GM19035 (cell line): ENCODE measurements around the gene LLGL1.

Experiments used
- ATAC-seq: cut with Tn5 transposase; IDR thresholded peaks from one replicate; pipeline ENCODE4 v1.9.1; 2021; ENCODE audit not compliant: unreplicated experiment

The LLGL1 gene

GRCh38 chr17:18225121-18225641 is at the start of gene LLGL1:
TSS of gene LLGL1 (plus strand) at chr17:18225635. CDS start at chr17:18225683, 48 bp downstream.
- ATAC-seq: peak; percentile 86

DNA sequence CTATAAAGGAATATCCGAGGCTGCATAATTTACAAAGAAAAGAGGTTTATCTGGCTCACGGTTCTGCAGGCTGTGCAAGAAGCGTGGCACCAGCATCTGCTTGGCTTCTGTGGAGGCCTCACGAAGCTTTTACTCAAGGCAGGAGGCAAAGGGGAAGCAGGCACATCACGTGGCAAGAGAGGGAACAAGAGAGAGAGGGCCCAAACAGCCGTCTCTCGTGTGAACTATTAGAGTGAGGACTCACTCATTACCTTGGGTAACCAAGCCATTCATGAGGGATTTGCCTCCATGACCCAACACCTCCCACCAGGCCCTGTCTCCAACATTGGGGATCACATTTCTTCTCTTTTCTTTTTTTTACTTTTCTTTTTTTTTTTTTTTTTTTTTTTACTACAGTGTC is 49.3 kb upstream of the LLGL1 start:
- ATAC-seq: no peak

DNA sequence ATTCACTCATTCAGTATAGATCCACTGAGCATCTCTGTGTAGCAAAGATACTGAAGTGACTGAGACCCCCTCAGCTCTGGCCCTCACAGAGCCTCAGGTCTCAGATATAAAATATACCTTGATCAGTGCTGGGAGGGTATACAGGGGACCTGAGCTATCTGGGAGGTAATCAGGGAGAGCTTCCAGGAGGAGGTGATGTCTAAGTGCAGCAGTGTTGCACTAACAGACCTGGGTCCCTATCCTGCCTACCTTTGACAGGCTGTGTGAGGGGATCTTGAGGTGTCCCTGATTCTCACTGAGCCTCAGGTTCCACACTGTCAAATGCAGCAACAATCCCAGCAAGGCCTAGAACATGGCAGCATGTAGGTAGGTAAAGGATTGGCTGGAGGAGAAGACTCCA is 48.3 kb upstream of the LLGL1 start:
- no peak for ATAC-seq

DNA sequence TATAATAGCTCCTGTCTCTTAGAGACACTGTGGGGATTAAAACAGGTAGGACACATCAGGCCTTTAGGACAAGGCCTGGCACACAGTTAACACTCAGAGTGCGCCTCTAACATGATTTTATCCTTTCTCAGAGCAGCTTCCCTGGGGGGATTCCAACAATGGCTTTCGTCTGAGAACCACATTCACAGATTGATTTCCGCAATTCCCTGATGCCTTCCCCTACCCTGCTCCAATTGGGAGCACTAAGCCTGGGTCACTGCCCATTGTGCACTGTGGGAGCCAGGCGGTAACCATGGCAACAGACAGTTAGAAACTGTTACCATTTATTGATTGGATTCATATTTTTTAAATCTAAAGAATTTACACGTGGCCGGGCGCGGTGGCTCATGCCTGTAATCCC is 47.7 kb upstream of the LLGL1 start:
- ATAC-seq: no peak

DNA sequence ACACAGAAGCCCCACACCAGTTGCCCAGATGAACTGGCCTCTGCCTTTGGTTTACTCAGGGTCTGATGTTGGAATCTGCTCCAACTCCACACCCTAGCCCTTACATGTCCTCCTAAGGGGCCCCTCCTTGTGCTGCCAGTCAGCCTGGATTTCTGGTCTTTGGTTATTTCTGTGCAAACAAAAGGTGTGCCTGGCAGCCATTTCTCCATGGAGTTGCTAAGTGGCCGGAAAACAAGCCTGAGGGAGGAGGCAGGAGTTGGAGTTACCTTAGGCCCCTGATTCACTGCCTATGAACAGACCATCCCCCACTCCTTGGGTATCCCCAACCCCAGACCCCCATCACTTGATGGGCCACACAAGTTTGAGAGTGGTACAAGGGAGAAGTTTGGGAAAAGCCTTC is 46.2 kb upstream of the LLGL1 start:
- ATAC-seq: no peak

- no peak for ATAC-seq
Observed at GRCh38 chr17:18179804-18180203, 45.6 kb upstream of the LLGL1 start.

DNA sequence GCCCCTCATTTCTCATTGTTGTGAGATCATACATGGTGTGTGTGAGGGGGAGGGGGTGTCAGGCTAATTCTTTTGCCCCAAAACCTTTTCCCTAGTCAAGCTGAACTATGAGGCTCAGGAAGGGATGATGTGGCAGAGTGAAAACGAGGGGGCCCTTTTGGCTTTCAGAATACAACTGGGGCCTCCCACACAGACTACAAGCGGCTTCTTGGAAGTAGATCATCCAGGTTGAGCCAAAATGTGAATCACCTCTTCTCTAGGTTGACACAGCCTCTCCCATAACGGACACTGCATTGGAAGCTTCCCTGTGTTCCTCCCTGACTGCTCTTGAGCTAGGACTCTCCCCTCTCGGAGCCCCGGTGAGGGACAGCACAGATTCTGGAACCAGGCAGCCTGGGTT is 44.1 kb upstream of the LLGL1 start:
- ATAC-seq: no peak

DNA sequence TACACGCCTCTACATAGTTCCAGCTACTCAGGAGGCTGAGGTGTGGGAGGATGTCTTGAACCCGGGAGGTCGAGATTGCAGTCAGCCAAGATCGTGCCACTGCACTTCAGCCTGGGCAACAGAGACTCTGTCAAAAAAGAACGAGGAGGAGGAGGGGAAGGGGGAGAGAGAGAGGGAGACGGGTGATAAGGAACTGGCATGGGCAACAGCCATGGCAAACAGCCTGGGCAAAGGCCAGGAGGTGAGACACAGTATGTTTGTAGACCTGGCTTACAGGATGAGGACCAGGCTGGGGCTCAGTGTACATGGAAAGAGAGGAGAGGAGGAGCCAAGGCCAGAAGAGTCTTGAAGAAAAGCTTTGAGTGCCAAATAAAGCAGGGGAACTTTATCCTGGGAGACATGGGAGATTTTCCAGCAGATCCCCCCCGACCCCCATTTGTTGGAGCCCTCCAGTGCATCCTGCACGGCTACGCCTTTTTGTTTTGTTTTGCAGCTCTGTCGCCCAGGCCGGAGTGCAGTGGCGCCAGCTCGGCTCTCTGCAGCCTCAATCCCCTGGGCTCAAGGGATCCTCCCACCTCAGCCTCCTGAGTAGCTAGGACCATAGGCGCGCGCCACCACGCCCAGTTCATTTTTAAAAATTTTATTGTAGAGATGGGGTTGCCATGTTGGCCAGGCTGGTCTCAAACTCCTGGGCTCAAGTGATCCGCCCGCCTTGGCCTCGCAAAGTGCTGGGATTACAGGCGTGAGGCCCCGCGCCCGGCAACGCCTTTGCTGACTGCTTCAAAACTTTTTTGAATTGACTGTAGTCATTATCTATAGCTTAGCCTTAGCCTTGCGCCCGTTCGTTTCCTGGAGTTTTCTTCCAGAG is 43.1 kb upstream of the LLGL1 start:
- no peak for ATAC-seq

GRCh38 chr17:18182978-18183333 is 42.5 kb upstream of the LLGL1 start:
- ATAC-seq: peak; percentile 37

DNA sequence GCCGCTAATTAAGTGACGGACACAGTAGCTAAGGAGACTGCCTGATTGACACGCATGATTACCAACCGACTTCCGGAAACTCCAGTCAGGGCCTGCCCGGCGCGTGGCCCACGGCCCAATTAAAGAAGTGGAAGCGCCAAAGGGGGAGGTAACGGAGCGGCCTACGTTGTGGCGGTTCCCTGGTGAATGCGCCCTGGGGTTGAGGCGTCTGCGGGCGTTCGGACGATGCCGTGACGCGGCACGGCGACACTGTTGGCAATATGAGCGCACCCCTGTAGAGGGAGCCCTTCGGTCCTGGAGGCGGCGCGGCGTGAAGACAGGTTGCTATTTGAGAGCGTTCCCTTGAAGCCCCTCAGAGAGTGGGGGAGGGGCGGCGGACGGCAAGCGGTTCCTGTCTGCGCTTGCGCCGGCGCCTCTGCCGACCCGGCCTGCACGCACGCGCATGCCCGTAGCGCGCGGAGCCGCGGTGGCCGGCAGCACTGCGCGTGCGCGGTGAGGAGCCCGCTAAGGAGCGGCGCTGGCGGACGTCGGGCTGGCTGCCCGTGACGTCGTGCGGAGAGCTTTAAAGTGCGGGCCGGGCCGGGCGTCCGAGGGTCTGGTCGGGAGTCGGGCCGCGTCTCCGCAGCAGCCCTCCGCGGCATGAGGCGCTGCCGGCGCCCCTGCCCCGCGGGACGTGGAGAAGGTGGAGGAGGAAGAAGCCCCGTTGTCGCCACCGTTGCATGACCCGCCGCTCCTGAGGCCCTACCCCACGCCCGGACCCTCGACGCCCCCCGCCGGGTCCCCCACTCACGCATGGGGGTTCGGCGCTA is 41.9 kb upstream of the LLGL1 start, which contains the start of gene ALKBH5:
Gene ALKBH5 (plus strand): TSS at position 495 of the 809 bp plus-strand sequence. CDS start 416 bp downstream, outside the sequence.
- peak; percentile 83 for ATAC-seq

DNA sequence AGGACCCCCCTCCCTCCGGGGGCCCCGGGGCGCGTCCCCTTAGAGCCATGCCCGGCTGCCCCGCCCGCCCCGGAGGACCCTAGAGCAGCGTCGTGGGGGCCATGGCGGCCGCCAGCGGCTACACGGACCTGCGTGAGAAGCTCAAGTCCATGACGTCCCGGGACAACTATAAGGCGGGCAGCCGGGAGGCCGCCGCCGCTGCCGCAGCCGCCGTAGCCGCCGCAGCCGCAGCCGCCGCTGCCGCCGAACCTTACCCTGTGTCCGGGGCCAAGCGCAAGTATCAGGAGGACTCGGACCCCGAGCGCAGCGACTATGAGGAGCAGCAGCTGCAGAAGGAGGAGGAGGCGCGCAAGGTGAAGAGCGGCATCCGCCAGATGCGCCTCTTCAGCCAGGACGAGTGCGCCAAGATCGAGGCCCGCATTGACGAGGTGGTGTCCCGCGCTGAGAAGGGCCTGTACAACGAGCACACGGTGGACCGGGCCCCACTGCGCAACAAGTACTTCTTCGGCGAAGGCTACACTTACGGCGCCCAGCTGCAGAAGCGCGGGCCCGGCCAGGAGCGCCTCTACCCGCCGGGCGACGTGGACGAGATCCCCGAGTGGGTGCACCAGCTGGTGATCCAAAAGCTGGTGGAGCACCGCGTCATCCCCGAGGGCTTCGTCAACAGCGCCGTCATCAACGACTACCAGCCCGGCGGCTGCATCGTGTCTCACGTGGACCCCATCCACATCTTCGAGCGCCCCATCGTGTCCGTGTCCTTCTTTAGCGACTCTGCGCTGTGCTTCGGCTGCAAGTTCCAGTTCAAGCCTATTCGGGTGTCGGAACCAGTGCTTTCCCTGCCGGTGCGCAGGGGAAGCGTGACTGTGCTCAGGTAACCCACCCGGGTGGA is 41.0 kb upstream of the LLGL1 start:
- ATAC-seq: peak; percentile 10

DNA sequence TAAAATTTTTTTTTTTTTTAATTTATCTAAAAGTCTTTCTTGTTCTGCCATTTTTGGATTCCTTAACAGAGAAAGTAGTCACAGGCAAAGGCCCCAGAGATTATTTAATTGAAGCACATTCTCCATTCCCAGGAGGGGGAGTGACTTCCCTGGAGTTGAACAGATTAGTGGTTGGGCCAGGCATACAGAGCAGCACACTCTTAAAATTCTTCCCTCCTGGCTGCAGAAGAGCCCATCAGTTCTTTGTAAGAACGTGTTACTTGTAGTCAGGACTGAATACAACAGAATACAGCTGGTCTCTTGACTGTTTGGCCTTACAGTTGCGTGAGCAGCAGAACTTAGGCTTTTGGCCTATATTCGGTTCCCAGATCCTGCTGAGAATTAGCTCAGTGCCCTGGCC is 40.0 kb upstream of the LLGL1 start:
- ATAC-seq: no peak

DNA sequence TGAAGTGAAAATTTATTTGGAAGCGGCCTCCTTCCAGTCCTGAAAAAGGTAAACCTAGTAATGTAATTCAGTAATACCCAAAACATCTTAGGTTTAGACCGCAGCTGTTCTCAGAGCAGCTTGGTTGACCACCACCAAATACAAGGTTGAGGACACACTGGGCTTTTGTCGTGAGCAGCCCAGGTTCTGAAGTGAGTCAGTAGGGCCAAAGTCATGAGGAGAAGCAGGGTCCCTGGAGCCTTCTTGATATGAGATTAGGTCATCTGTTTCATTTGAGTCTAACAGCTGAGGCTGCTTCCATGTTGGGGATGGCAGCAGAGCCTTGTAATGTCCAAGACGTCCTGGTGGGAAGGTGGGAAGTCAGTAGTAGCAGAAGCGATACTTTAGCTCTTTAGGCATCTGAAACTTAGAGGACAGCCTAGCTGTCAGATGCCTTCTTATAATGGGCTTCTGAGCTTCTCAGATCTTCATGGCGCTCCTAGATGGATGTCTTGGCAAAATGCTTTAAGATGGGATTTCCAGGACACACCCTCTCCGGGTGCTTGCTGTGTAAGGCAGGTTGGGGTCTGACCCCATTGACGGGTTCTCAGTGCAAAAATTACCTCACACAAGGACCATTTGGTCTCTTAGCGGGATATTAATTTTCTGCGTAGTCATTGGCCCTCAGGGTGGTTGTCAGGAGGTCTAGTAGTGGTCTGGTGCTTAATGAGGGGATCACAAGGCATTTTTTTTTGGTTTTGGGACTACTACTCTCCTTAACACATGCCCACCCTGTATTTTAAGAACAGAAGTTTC is 39.4 kb upstream of the LLGL1 start:
- no peak for ATAC-seq

GRCh38 chr17:18186627-18186982 is 38.8 kb upstream of the LLGL1 start:
- ATAC-seq: no peak

DNA sequence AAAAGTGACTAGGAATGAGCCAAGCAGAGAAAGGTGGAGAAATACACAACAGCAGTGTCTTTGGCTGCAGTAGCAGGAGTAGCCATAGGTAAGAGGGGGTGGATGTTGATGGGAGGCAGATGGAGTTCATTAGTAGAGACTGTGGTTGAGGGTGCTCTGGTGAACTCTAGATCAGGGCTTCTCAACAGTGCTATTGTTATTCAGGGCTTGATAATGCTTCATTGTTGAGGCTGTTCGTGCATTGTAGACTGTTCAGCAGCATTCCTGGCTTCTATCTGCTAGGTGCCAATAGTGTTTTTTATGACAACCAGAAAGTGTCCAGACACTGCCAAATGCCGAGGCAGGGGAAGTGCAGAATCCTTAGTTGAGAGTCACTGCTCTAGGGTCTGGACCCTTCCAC is 38.2 kb upstream of the LLGL1 start:
- no peak for ATAC-seq

DNA sequence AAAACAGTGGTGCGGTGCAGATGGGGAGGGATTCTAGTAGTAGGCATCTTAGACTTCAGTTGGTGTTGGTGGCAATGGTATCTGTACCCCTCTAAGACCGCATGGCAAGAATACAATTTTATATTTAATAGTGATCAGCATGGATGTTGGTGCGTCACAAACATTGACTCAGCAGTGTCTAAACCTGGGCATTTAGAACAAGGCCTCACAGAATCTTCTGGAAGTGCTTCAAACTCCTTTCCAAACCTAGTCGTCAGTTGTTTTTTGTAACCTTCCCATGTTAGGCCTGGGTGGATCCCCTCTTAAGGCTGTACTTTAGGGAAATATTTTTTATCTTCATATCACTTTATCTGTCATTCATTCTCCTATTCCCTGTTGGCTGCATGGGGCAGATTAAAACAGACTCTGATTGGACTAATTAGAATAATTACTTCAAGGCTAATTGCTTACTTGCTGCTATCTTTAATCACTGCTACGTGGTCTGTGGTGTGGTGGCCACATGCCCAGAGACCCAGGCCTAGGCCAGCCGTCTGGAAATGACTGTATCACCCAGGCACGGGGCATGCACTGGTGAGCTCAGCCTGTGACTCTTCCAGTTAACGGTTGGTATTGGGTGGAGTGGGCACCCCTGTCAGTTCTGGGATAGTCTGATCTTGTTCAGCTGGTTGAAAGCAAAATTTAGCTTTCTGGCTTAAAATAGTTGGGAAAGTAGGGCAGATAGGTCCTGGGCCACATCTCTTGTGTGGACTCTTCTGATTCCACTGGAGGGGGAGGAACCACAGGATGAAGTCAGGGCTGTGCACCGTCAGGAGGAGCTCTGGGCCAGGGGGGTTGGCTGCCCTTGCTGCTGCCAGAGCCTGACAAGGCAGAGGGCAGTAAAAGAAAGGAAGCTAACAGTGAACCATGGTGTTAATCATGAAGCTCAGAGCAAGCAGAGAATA is 37.3 kb upstream of the LLGL1 start:
- no peak for ATAC-seq

GRCh38 chr17:18190628-18191235 is 34.7 kb upstream of the LLGL1 start:
- ATAC-seq: no peak

GRCh38 chr17:18191236-18191667 is 34.2 kb upstream of the LLGL1 start:
- no peak for ATAC-seq

DNA sequence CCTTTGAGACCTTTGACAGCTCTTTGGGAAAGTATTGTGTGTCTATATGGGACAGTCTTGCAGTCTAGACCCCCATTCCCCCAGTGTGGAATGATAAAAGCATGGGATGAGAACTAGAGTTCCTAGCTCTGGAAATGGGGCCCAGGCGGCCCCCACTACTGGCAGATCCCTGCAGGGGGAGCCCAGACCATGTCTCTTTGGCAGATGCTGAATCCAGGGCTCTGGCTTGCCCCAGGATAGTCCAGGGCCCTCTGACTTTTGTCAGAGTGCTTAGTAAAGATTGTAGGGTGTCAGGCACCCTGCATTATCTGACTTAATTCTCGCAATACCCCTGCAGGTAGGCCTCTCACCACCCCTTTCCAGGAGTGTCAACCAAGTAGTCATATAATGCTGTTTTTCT is 33.5 kb upstream of the LLGL1 start:
- ATAC-seq: no peak
